Lower lobe of right lung (tissue), 2 donors: ENCODE results near the gene RRBP1. TPM values are rescaled to one million over a fixed set of nuclear protein-coding genes. Genes with fewer than 3 reads are reported as not detected.

Experiments used
- ATAC-seq, 2 donors: fragments of 200-7000 bp; cut with Tn5 transposase; one replicate each; pipeline ENCODE4 v1.9.1; 2020 to 2022; ENCODE audit warnings: mild to moderate bottlenecking in 2 of 2, moderate library complexity in 2 of 2
- DNase-seq: peaks from one replicate; pipeline ENCODE4 v3.0.0-alpha.2; 2020
- H3K27ac ChIP-seq: fragments of 200-600 bp; one replicate; pipeline ENCODE4 v1.8.0; 2022
- H3K27me3 ChIP-seq: fragments of 200-600 bp; one replicate; pipeline ENCODE4 v1.8.0; 2022; ENCODE audit warnings: low read depth
- H3K36me3 ChIP-seq: fragments of 200-600 bp; one replicate; pipeline ENCODE4 v1.8.0; 2022; ENCODE audit warnings: mild to moderate bottlenecking
- H3K4me1 ChIP-seq: fragments of 200-600 bp; one replicate; pipeline ENCODE4 v1.8.0; 2022
- H3K4me3 ChIP-seq: fragments of 200-600 bp; one replicate; pipeline ENCODE4 v1.8.0; 2022; ENCODE audit warnings: mild to moderate bottlenecking
- H3K9me3 ChIP-seq: fragments of 200-600 bp; one replicate; pipeline ENCODE4 v1.8.0; 2022
- intact Hi-C: fragments of 100-400 bp; cut with DNase I; formaldehyde crosslinking; loops from one replicate; pipeline ENCODE4 v1.11.0; 2022
- total RNA-seq: library from RNA; stranded (reverse); fragmentation: NEBNext Ultra II Directional; extraction: Animal tissue kit (Norgen Biotek cat#: 25700); gene quantifications from one replicate; pipeline ENCODE4 v1.2.1, GENCODE V29; 2021
- TF ChIP-seq, protein P1 (sequence below): fragments of 200-600 bp; IDR thresholded peaks from one replicate; pipeline ENCODE4 v1.8.0; 2022; ENCODE audit warnings: antibody characterized with exemption, mild to moderate bottlenecking
- donor health status: DM: no; HTN: yes; CAD: no; lungs with severe emphysema.

RRBP1 gene
- total RNA-seq, 1 donor from 2014 or later = 138 TPM

DNA sequence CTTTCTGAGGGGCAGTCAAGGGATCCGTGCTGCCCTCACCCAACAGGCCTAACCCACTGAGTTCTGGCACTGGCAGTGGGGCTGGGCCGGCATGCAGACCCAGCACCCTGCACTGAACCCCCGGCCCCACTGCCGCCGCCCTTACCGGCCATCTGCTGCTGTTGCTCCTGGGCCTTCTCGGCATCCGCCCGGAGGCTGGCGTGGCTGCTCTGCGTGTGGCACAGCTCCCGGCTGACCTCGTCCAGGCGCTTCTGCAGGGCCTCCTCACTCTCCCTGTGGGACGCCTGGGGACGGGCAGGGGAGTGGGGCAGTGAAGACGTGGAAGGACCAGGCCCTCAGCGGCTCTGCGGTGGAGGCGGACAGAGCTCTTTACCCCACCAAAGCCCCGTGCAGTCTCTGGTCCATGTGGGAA lies 52.4 kb downstream of the RRBP1 start:
- no peak for ATAC-seq
- H3K9me3 ChIP-seq = no peaks in the 10 kb centered on the region
- H3K36me3 ChIP-seq = peaks cover 100% of the 10 kb centered on the region
- DNase-seq = no peak
- intact Hi-C loops = no loop called here
- peaks cover 18% of the 10 kb centered on the region for H3K4me1 ChIP-seq
- H3K27me3 ChIP-seq = no peaks in the 10 kb centered on the region
- H3K27ac ChIP-seq = no peak overlapping the region
- TF ChIP-seq, protein P1, sequence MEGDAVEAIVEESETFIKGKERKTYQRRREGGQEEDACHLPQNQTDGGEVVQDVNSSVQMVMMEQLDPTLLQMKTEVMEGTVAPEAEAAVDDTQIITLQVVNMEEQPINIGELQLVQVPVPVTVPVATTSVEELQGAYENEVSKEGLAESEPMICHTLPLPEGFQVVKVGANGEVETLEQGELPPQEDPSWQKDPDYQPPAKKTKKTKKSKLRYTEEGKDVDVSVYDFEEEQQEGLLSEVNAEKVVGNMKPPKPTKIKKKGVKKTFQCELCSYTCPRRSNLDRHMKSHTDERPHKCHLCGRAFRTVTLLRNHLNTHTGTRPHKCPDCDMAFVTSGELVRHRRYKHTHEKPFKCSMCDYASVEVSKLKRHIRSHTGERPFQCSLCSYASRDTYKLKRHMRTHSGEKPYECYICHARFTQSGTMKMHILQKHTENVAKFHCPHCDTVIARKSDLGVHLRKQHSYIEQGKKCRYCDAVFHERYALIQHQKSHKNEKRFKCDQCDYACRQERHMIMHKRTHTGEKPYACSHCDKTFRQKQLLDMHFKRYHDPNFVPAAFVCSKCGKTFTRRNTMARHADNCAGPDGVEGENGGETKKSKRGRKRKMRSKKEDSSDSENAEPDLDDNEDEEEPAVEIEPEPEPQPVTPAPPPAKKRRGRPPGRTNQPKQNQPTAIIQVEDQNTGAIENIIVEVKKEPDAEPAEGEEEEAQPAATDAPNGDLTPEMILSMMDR = no peak
- H3K4me3 ChIP-seq = no peak overlapping the region

DNA sequence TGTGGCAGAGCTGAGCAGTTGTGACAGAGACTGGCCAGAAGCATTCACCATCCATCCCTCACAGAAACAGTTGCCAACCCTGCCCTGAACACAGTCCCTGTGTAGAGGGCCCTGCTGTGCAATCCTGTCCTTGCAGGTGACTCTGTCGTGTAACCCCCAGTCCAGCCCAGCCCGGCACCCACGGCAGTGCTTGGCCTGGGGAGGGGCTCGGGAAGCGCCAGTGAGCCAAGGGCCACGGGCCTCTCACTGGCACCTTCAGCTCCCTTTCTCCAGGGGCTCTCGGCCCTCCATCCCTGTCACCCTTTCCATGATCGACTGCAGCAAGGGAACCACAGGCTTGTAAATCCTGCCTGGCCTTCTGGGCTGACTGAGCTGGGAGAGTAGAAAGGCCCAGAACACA lies 53.0 kb downstream of the RRBP1 start:
- Histone ChIP-seq H3K27me3 (no peaks in the 10 kb centered on the region), H3K4me1 (peaks cover 12% of the 10 kb centered on the region), H3K36me3 (peaks cover 100% of the 10 kb centered on the region), H3K27ac (no peak overlapping the region), H3K4me3 (no peak overlapping the region), H3K9me3 (no peaks in the 10 kb centered on the region)
- TF ChIP-seq, protein P1 = no peak
- DNase-seq (no peak), ATAC-seq (no peak)
- intact Hi-C loops = no loop called here

GRCh38 chr20:17628101-17628841 lies 53.8 kb downstream of the RRBP1 start:
- Histone ChIP-seq H3K27ac (no peak overlapping the region), H3K4me1 (peaks cover 8% of the 10 kb centered on the region), H3K4me3 (no peak overlapping the region), H3K9me3 (no peaks in the 10 kb centered on the region), H3K36me3 (peaks cover 100% of the 10 kb centered on the region), H3K27me3 (no peaks in the 10 kb centered on the region)
- DNase-seq (peak; percentile 44), ATAC-seq (no peak)
- intact Hi-C loops = no loop called here
- TF ChIP-seq, protein P1 = no peak

DNA sequence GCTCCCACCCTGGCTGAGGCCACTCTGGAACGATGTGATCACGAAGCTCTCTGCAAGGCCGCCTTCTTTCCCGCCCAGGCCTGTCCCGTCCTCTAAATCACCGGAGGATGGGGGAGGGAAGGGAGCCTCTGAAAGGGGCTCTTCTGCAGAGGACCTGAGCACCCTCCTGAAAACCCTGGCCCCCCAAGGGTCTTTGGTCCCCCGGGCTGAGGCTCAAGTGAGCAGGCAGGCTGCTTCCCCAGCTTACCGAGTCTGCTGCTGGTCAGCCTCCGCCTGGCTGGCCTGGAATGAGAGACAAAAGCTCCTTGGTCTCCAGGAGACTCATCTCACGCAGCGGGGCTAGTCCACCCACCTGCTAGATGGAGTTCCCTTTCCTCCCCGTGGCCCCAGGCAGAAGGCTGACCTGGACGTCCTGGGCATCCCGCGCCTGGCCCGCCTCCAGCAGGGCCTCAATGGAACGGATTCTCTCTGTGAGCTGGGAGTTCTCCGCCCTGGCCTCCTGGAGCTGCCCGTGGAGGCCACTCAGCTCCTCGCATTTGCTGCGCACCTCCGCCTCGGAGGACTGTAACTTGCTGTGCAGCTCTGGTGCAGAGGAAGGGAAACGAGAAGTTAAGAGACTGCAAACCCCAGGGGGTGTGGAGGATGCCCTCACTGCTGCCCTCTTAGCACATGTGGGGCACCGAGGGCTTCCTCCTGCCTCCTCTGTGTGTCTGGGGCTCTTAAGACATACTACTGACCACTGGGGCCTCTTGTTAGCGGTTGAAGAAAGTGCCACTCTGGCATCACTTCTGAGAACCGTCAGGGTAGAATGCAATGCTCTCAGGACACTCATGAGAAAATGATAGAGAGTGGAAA lies 54.7 kb downstream of the RRBP1 start:
- TF ChIP-seq, protein P1 = no peak
- intact Hi-C loops = no loop called here
- Histone ChIP-seq H3K9me3 (no peaks in the 10 kb centered on the region), H3K4me3 (no peak overlapping the region), H3K4me1 (peaks cover 8% of the 10 kb centered on the region), H3K36me3 (peaks cover 100% of the 10 kb centered on the region), H3K27ac (peak overlapping the region; percentile 36), H3K27me3 (no peaks in the 10 kb centered on the region)
- ATAC-seq (peak in 1 of 2 donors; percentile 4), DNase-seq (peak; percentile 43)

DNA sequence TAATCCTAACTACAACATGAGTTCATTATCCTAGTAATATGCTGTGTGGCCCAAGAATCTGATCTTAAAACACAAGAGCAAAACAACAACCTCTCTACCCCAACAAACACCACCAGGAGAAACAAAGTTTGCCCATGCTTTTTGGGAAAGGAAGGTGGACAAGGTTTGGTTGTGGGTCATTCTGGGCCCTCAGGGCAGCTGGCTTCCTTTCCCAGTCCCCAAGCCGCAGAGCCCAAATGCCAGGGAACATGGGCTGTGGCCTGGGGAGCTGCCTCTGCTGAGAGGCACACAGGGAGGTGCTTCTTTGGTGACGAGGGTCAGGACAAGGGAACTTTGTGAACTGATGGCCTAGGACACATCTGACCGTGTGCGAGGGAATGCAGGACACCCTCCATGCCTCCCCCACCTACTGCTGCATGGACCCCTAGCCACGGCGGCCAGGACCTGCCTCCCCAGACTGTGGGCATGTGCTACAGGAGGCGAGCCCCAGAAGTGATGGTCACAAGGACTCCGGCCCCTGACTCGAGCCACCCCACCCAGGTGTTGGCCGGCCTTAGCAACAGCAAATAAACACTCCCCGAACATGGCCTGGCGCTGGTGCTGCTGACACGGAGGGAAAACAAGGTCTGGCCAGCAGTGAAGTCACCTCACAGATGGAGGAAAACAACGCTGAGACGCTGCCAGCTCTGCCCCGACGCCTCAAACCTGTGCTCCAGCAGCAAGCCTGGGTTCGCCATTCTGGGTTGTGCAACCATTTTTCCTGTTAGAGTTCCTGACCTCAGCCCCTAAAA lies 55.6 kb downstream of the RRBP1 start:
- Histone ChIP-seq H3K4me3 (no peak overlapping the region), H3K27me3 (no peaks in the 10 kb centered on the region), H3K9me3 (no peaks in the 10 kb centered on the region), H3K4me1 (peaks cover 8% of the 10 kb centered on the region), H3K36me3 (peaks cover 100% of the 10 kb centered on the region), H3K27ac (peak overlapping the region; percentile 41)
- peak; percentile 53 for DNase-seq
- intact Hi-C loops = no loop called here
- peak; percentile 36 to 51 for ATAC-seq
- TF ChIP-seq, protein P1 = no peak
